DOHH2 (cell line): ENCODE data around the gene CKS1B.

Experiments
- CTCF ChIP-seq: fragments of 200-600 bp; sonication (generic); IDR thresholded peaks from one replicate; pipeline ENCODE4 v1.5.1; 2014; ENCODE audit warnings: antibody characterized with exemption, mild to moderate bottlenecking, low read depth, low read length; ENCODE audit not compliant: poor library complexity, severe bottlenecking
- EZH2phosphoT487 ChIP-seq: fragments of 200-600 bp; sonication (generic); IDR thresholded peaks from 2 replicates; pipeline ENCODE4 v1.6.1; 2017; ENCODE audit warnings: borderline replicate concordance, mild to moderate bottlenecking, antibody characterized with exemption, low read length, moderate library complexity, mixed read lengths

DNA sequence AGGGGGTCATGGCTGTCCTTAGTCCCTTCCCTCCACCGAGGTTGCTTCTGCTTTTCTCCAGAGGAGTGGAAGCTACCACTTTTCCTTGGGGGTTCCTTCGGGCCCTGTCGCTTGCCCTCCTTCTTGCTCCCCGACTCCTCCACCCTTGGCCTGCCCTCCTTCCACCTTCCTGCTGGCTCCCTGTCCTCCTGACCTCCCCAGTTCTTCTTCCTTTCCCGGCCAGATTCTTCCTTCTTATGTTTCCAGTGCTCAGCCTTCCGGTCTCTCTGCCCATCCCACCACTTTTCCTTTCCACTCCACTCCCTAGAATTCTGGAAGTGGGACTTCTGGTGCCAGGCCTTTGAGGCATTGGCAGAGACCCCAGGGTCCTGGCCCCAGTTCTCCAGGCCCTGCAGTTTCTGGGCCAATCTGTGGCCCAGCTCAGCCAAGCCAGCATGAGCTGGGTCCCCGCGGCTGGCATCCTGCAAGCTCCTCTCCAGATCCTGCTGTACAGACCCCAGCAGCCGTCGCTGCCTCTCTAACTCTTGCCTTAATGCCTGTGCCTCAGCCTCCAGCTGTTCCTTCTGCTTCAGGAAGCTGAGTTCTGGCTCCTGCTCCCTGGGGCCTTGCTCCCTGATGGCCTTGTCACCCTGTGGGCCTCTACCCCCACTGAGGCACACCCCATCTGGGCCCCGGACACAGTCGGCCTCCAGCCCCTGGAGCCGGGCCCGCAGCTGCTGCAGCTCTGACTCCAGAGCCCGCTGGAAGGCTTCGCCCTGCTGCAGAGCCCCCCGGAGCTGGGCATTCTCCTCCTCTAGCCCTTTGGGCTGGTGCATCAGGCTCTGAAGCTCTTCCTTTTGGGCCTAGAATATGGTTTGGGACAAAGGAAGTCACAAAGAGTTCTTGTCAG, 28.3 kb upstream of the CKS1B start:
- TF ChIP-seq CTCF = no peak
- TF ChIP-seq EZH2phosphoT487 = no peak
